Liver (tissue), 9 donors: ENCODE results near the gene TYMP. TPM values are rescaled to one million over a fixed set of nuclear protein-coding genes. Genes with fewer than 3 reads are reported as not detected.

ENCODE experiments used
- DNase-seq: peaks from one replicate; pipeline ENCODE4 v3.0.0-alpha.2; 2017; ENCODE audit warnings: low spot score
- H3K27ac ChIP-seq, 2 donors: one replicate each; pipeline ENCODE4 v1.7.0; 2013; ENCODE audit warnings: inconsistent platforms in 2 of 2, low read length in 2 of 2, control low read depth in 1 of 2, low read depth in 1 of 2, mild to moderate bottlenecking in 1 of 2
- H3K27me3 ChIP-seq, 4 donors: one replicate each; pipeline versions ENCODE4 v1.6.1 to v1.7.0; 2013; ENCODE audit warnings: low read length in 3 of 4, inconsistent platforms in 1 of 4, mild to moderate bottlenecking in 1 of 4, moderate library complexity in 1 of 4; ENCODE audit not compliant: control insufficient read depth in 4 of 4, insufficient read depth in 4 of 4
- H3K36me3 ChIP-seq, 4 donors: one replicate each; pipeline versions ENCODE4 v1.6.1 to v1.7.0; 2013; ENCODE audit warnings: low read length in 3 of 4, mild to moderate bottlenecking in 3 of 4, low read depth in 1 of 4, moderate library complexity in 1 of 4; ENCODE audit not compliant: control insufficient read depth in 4 of 4, insufficient read depth in 3 of 4
- H3K4me1 ChIP-seq, 4 donors: one replicate each; pipeline versions ENCODE4 v1.6.1 to v1.7.0; 2013; ENCODE audit warnings: low read length in 3 of 4, mild to moderate bottlenecking in 3 of 4, moderate library complexity in 1 of 4; ENCODE audit not compliant: control insufficient read depth in 4 of 4, insufficient read depth in 4 of 4
- H3K4me3 ChIP-seq, 3 donors: one replicate each; pipeline versions ENCODE4 v1.6.1 to v1.7.0; 2013; ENCODE audit warnings: low read length in 3 of 3, control low read depth in 1 of 3, low read depth in 1 of 3, mild to moderate bottlenecking in 1 of 3
- H3K9ac ChIP-seq, 2 donors: one replicate each; pipeline ENCODE4 v1.7.0; 2013; ENCODE audit warnings: low read length in 2 of 2, mild to moderate bottlenecking in 2 of 2, moderate library complexity in 2 of 2, control low read depth in 1 of 2, low read depth in 1 of 2
- H3K9me3 ChIP-seq, 4 donors: one replicate each; pipeline versions ENCODE4 v1.6.1 to v1.7.0; 2013; ENCODE audit warnings: low read length in 3 of 4; ENCODE audit not compliant: control insufficient read depth in 4 of 4
- EGR1 ChIP-seq, 2 donors: IDR thresholded peaks; 2 replicates each; pipeline ENCODE4 v1.6.1; 2016 to 2018; ENCODE audit warnings: antibody characterized with exemption in 2 of 2, low read depth in 2 of 2
- FOXA1 ChIP-seq: IDR thresholded peaks from 2 replicates; pipeline ENCODE4 v1.6.1; 2016; ENCODE audit warnings: antibody characterized with exemption
- HNF4A ChIP-seq, 2 donors: conservative IDR thresholded peaks; 2 replicates each; pipeline ENCODE4 v1.6.1; 2016; ENCODE audit warnings: antibody characterized with exemption in 2 of 2, mild to moderate bottlenecking in 2 of 2
- HNF4G ChIP-seq: IDR thresholded peaks from 2 replicates; pipeline ENCODE4 v1.6.1; 2016; ENCODE audit warnings: antibody characterized with exemption
- NR2F2 ChIP-seq: IDR thresholded peaks from 2 replicates; pipeline ENCODE4 v1.6.1; 2016; ENCODE audit warnings: antibody characterized with exemption
- RAD21 ChIP-seq, 2 donors: IDR thresholded peaks; 2 replicates each; pipeline ENCODE4 v1.6.1; 2016; ENCODE audit warnings: antibody characterized with exemption in 2 of 2, mild to moderate bottlenecking in 2 of 2
- RXRA ChIP-seq, 2 donors: IDR thresholded peaks; 2 replicates each; pipeline ENCODE4 v1.6.1; 2017 to 2018; ENCODE audit warnings: antibody characterized with exemption in 2 of 2, mild to moderate bottlenecking in 1 of 2
- SP1 ChIP-seq: IDR thresholded peaks from 2 replicates; pipeline ENCODE4 v1.6.1; 2018; ENCODE audit warnings: antibody characterized with exemption, mild to moderate bottlenecking
- TAF1 ChIP-seq: conservative IDR thresholded peaks from 2 replicates; pipeline ENCODE4 v1.6.1; 2016; ENCODE audit warnings: antibody characterized with exemption, mild to moderate bottlenecking
- YY1 ChIP-seq: IDR thresholded peaks from 2 replicates; pipeline ENCODE4 v1.6.1; 2016; ENCODE audit warnings: antibody characterized with exemption, mild to moderate bottlenecking
- WGBS: extraction: QIAGEN DNeasy Blood & Tissue Kit; methylation state at CpG from one replicate; pipeline ENCODE4 v1.1.7; 2013; 5-methylcytosine and 5-hydroxymethylcytosine counted together
- polyA plus RNA-seq, 2 donors: library from polyadenylated mRNA; stranded (reverse) in 1 of 2; unstranded in 1 of 2; fragments of 200-250 nt in 1 of 2; fragments of >200 nt in 1 of 2; fragmentation: Nextera tagmentation in 1 of 2; extraction: Ambion mirVana in 1 of 2; gene quantifications; one replicate each; pipeline versions ENCODE4 v1.2.1 to v1.2.3, GENCODE V29; 2013 to 2015
- total RNA-seq, 2 donors: library from RNA; depleted of rRNA; stranded (reverse); fragments of >200 nt; gene quantifications; one replicate each; pipeline ENCODE4 v1.2.3, GENCODE V29; 2014
- TF ChIP-seq, protein P1 (sequence below): fragments of 150-350 bp; IDR thresholded peaks from 2 replicates; pipeline ENCODE4 v1.5.1; 2017; ENCODE audit warnings: improper control_type of control experiment, low read depth, low read length; ENCODE audit not compliant: missing input control
- TF ChIP-seq, protein P2 (sequence below): IDR thresholded peaks from 2 replicates; pipeline ENCODE4 v1.6.1; 2016; ENCODE audit warnings: antibody characterized with exemption
- TF ChIP-seq, protein P3 (sequence below): IDR thresholded peaks from 2 replicates; pipeline ENCODE4 v1.6.1; 2016; ENCODE audit warnings: antibody characterized with exemption
- TF ChIP-seq, protein P4 (sequence below): IDR thresholded peaks from 2 replicates; pipeline ENCODE4 v1.6.1; 2016; ENCODE audit warnings: antibody characterized with exemption
- TF ChIP-seq, protein P5 (sequence below): IDR thresholded peaks from 2 replicates; pipeline ENCODE4 v1.6.1; 2016; ENCODE audit warnings: antibody characterized with exemption, mild to moderate bottlenecking
- donor health status: healthy.
- donor health status: healthy.
- donor health status: healthy.
- donor health status: healthy.
- donor health status: healthy.

TYMP gene
- total and polyA plus RNA-seq, 4 donors, result 34.0 to 109 (median 65.5) TPM

DNA sequence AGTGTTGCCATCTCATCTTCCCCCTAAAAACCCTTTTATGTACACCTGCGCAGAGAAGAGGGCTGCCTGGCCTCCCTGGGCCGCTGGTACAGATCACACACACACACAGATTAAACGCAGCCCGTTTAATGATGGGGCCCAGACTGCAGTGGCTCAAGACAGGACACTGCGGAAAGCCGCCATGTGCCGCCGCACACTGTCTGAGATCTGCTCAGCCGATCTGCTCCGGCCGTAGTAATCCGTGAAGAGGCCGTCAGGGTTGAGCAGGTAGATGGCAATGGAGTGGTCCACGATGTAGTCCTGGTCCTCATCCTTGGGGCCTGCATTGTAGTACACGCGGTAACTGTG is 6.4 kb downstream of the TYMP start:
- no peak overlapping the region for H3K27ac ChIP-seq
- TF ChIP-seq, protein P1, sequence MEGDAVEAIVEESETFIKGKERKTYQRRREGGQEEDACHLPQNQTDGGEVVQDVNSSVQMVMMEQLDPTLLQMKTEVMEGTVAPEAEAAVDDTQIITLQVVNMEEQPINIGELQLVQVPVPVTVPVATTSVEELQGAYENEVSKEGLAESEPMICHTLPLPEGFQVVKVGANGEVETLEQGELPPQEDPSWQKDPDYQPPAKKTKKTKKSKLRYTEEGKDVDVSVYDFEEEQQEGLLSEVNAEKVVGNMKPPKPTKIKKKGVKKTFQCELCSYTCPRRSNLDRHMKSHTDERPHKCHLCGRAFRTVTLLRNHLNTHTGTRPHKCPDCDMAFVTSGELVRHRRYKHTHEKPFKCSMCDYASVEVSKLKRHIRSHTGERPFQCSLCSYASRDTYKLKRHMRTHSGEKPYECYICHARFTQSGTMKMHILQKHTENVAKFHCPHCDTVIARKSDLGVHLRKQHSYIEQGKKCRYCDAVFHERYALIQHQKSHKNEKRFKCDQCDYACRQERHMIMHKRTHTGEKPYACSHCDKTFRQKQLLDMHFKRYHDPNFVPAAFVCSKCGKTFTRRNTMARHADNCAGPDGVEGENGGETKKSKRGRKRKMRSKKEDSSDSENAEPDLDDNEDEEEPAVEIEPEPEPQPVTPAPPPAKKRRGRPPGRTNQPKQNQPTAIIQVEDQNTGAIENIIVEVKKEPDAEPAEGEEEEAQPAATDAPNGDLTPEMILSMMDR, result no peak
- TF ChIP-seq SP1, result no peak
- TF ChIP-seq, protein P2, sequence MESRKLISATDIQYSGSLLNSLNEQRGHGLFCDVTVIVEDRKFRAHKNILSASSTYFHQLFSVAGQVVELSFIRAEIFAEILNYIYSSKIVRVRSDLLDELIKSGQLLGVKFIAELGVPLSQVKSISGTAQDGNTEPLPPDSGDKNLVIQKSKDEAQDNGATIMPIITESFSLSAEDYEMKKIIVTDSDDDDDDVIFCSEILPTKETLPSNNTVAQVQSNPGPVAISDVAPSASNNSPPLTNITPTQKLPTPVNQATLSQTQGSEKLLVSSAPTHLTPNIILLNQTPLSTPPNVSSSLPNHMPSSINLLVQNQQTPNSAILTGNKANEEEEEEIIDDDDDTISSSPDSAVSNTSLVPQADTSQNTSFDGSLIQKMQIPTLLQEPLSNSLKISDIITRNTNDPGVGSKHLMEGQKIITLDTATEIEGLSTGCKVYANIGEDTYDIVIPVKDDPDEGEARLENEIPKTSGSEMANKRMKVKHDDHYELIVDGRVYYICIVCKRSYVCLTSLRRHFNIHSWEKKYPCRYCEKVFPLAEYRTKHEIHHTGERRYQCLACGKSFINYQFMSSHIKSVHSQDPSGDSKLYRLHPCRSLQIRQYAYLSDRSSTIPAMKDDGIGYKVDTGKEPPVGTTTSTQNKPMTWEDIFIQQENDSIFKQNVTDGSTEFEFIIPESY, result no peak
- no peak for TF ChIP-seq EGR1 (IDR thresholded peaks at IDR 0.05; ENCODE audit: low read depth in 2 of 2)
- TF ChIP-seq, protein P3, sequence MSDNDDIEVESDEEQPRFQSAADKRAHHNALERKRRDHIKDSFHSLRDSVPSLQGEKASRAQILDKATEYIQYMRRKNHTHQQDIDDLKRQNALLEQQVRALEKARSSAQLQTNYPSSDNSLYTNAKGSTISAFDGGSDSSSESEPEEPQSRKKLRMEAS, result no peak
- TF ChIP-seq RAD21 (IDR thresholded peaks at IDR 0.05), result no peak
- TF ChIP-seq, protein P4, sequence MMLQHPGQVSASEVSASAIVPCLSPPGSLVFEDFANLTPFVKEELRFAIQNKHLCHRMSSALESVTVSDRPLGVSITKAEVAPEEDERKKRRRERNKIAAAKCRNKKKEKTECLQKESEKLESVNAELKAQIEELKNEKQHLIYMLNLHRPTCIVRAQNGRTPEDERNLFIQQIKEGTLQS, result no peak
- TF ChIP-seq, protein P5, sequence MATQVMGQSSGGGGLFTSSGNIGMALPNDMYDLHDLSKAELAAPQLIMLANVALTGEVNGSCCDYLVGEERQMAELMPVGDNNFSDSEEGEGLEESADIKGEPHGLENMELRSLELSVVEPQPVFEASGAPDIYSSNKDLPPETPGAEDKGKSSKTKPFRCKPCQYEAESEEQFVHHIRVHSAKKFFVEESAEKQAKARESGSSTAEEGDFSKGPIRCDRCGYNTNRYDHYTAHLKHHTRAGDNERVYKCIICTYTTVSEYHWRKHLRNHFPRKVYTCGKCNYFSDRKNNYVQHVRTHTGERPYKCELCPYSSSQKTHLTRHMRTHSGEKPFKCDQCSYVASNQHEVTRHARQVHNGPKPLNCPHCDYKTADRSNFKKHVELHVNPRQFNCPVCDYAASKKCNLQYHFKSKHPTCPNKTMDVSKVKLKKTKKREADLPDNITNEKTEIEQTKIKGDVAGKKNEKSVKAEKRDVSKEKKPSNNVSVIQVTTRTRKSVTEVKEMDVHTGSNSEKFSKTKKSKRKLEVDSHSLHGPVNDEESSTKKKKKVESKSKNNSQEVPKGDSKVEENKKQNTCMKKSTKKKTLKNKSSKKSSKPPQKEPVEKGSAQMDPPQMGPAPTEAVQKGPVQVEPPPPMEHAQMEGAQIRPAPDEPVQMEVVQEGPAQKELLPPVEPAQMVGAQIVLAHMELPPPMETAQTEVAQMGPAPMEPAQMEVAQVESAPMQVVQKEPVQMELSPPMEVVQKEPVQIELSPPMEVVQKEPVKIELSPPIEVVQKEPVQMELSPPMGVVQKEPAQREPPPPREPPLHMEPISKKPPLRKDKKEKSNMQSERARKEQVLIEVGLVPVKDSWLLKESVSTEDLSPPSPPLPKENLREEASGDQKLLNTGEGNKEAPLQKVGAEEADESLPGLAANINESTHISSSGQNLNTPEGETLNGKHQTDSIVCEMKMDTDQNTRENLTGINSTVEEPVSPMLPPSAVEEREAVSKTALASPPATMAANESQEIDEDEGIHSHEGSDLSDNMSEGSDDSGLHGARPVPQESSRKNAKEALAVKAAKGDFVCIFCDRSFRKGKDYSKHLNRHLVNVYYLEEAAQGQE, result no peak
- TF ChIP-seq FOXA1, result no peak
- no peak for TF ChIP-seq NR2F2
- no peak for TF ChIP-seq RXRA (IDR thresholded peaks at IDR 0.05)
- TF ChIP-seq TAF1, result no peak
- TF ChIP-seq HNF4A (conservative IDR thresholded peaks at IDR 0.05), result no peak
- no peak for TF ChIP-seq YY1
- H3K36me3 ChIP-seq, result peaks cover 9 to 42% (median 15%) of the 10 kb centered on the region in 4 donors
- no peaks in the 10 kb centered on the region for H3K9me3 ChIP-seq
- 93% methylated on average over 16 of the region's 16 CpGs for WGBS
- no peak overlapping the region for H3K4me3 ChIP-seq
- no peak for DNase-seq
- no peaks in the 10 kb centered on the region for H3K27me3 ChIP-seq
- peaks cover 10 to 47% (median 23%) of the 10 kb centered on the region in 4 donors for H3K4me1 ChIP-seq
- H3K9ac ChIP-seq, result no peak overlapping the region

DNA sequence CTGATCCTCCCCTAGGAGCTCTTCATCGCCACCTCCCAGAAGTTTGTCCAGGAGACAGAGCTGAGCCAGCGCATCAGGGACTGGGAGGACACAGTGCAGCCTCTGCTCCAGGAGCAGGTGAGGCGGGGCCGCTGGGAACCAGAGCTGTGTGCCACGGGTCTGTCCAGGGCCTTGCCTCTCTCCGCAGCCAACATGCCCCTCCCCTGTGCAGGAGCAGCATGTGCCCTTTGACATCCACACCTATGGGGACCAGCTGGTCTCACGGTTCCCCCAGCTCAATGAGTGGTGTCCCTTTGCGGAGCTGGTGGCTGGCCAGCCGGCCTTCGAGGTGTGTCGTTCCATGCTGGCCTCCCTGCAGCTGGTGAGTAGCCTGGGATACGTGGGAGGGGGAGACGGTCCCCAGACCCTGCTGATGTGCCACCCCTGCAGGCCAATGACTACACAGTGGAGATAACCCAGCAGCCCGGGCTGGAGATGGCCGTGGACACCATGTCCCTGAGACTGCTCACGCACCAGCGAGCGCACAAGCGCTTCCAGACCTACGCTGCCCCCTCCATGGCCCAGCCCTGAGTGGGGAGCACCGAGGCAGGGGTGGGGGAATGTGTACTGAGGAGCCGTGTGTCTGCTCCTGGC is 6.9 kb downstream of the TYMP start:
- Histone ChIP-seq H3K4me1 (peaks cover 10 to 42% (median 23%) of the 10 kb centered on the region in 4 donors), H3K27ac (no peak overlapping the region), H3K27me3 (no peaks in the 10 kb centered on the region), H3K9ac (no peak overlapping the region), H3K36me3 (peaks cover 9 to 47% (median 17%) of the 10 kb centered on the region in 4 donors), H3K9me3 (no peaks in the 10 kb centered on the region), H3K4me3 (no peak overlapping the region)
- 87% methylated on average over 22 of the region's 22 CpGs for WGBS
- DNase-seq, result no peak
- TF ChIP-seq, protein P5, result no peak
- TF ChIP-seq SP1 (no peak), EGR1 (IDR thresholded peaks at IDR 0.05; ENCODE audit: low read depth in 2 of 2) (no peak), HNF4A (conservative IDR thresholded peaks at IDR 0.05) (no peak), FOXA1 (no peak), TAF1 (no peak), YY1 (no peak), RAD21 (IDR thresholded peaks at IDR 0.05) (no peak), HNF4G (no peak), RXRA (IDR thresholded peaks at IDR 0.05) (no peak)
- TF ChIP-seq, protein P4, result no peak
- TF ChIP-seq, protein P2, result no peak
